GM19025 (cell line): ENCODE results near the gene NDUFAF3.
"Not testable (repeated sequence)": the region's sequence is repeated elsewhere in the genome, so short reads cannot be mapped to it uniquely, and the experiment has no call there.

Experiments used
- ATAC-seq: cut with Tn5 transposase; IDR thresholded peaks from one replicate; pipeline ENCODE4 v1.9.1; 2021; ENCODE audit warnings: mild to moderate bottlenecking, low read depth, moderate library complexity; ENCODE audit not compliant: unreplicated experiment

Gene NDUFAF3

DNA sequence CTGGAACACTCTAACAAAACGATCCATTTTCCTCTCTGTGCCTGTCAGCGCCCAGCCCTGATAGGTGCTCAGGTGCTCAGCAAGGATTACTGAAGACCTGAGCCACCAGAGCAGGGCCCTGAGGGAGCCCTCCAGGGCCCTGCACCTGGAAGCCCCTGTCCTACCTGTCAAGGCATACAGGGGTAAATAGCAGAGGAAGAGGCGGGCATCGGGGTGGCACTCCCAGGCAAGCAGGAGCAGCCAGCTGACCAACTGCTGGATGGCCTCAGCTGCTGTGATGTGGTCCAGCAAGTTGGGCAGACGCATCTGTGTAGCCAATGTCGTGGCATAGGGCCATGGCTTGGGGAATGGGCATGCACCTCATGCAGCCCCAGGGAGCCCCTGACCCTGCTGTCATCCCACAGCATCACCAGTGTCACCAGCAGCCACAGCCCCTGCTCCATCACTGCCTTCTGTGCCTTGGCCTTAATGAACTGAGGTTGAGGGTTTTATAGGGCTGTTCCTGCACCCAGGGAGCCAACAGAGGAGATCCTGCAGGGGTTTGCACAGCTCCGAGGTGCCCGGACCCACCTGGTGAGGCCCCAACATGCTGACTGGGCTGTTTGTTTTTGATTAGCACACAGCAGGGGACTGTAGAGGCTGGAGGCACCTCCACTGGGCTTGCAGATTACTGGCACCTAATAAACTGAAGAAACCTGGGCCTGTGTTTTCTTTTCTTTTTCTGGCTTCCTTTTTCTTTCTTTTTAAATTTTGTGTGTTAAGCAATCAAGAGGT is 22.6 kb upstream of the NDUFAF3 start:
- ATAC-seq = no peak

DNA sequence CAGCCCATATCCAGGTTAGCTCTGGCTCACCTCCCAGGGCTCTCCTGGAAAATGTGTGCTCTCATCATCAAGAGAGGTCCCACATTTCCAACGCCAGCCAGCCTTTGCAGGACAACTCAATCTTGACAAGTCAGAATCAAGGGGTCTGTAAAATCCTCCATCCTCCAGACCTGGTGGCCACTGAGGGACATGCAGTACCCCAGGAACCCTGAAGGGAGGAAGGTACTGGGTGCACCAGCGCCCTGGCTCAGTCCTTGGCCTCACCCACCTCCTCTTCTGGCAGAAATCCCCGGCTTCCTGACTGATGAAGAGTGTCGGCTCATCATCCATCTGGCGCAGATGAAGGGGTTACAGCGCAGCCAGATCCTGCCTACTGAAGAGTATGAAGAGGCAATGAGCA is 20.8 kb upstream of the NDUFAF3 start:
- ATAC-seq = no peak

DNA sequence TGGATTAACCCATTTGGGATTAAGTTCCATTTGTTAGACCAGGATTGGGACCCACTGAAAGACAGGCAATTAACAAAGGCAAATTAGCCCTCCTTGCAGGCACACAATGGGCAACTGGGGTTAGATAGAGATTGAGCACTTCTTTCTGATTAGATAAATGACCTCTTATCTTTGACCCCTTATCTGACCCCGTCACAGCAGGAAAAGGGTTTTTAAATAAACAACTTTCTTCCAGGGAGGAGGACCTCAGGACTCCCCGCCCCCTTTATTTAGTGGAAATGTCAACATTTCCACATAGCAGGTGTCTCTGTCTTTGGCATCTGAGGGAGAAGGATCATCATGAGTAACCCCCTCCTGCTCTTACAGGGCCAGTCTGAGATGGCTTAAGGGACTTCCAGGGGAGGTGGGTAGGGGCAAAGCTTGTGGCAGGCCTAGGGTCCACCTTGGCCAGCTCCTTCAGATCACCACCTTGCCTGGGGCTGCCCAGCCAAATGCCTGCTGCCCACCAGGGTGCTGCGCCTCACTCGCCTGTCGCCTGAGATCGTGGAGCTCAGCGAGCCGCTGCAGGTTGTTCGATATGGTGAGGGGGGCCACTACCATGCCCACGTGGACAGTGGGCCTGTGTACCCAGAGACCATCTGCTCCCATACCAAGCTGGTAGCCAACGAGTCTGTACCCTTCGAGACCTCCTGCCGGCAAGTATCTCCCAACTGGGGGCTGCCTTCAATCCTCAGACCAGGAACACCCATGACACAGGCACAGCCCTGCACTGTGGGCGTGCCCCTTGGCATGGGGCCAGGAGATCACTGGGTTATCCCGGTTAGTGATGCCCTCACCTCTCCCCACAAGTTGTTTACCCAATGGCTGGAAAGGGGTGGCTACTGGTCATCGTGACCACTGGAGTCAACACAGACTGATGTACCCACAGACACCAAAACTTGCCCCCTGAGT is 17.3 kb upstream of the NDUFAF3 start:
- ATAC-seq = no peak

DNA sequence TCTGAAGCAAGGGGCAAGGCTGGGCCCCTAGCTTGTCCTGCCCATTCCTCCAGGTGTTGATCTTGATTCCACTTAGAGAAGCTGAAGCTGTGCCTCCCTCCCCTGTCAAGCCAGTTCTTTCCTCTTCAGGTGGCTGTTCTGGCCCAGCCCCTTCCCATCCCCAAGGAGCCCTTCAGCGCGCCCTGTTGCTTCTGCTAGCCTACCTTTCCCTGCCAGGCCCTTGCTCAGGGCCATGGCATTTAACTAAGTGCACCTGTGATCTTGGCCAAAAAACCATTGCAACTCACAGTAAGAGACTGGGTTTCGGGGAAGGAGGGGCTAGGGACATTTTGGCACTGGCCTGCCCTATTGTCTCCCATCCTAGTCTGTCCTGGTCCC is 16.6 kb upstream of the NDUFAF3 start:
- no peak for ATAC-seq

DNA sequence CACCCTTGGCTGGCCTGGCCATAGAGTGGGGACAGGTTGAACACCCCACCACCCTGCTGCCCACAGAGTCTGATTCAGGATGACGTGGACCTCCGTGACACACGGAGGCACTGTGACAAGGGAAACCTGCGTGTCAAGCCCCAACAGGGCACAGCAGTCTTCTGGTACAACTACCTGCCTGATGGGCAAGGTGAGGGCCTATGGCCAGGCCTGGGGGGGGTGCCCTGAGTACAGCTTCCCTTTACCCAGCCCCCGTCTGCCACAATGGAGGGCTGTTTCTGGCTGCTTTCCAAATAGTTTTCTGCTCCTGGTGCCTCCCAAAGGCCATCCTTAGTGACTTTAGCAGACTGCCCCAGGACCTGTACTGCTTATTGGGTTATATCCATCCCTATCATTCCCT is 15.9 kb upstream of the NDUFAF3 start:
- ATAC-seq = no peak

DNA sequence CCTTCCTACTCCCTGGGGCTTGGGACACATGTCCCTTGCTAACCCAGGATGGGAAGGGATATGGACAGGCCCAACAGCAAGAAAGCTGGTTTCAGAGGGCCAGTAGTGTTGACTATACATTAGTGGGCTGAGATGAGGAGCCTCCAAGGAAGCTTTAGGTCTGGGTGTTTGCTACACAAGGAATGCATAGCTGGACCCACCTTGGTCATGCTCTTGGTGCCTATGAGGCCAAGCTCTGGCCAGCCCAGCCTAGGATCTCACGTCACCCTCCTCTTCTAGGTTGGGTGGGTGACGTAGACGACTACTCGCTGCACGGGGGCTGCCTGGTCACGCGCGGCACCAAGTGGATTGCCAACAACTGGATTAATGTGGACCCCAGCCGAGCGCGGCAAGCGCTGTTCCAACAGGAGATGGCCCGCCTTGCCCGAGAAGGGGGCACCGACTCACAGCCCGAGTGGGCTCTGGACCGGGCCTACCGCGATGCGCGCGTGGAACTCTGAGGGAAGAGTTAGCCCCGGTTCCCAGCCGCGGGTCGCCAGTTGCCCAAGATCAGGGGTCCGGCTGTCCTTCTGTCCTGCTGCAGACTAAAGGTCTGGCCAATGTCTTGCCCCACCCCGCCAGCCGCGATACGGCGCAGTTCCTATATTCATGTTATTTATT is 15.4 kb upstream of the NDUFAF3 start:
- no peak for ATAC-seq

DNA sequence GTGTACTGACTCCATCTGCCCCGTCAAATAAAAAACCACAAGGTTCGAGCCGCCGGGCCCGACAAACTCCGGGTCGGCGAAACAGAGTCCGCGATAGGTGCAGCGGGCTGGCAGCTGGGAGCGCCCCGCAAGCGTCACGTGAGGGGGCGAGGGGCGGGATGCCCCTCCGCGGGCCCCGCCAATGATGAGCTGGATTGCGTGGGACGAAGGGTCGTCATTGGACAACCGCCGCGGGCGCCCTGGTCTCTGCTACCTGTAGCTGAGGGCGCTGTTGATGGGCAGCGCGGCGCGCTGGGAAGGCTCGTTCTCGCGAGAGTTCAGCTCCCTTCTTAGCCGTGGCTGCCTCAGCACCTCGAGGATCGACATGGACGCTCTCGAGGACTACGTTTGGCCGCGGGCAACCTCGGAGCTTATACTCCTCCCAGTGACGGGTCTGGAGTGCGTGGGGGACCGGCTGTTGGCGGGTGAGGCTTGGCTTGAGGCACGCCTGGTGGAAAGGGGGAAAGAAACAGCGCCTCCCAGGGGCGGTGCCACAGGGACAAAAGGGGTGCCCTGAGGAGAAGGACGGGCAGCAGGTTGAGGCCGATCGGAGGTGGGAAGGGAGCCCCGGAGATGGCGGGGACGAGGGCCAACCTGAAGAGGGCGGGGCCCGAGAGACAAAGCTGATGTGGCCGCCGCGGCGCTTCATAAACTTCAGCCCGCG is 14.7 kb upstream of the NDUFAF3 start, which contains the start of gene WDR6:
Gene WDR6 (plus strand): TSS at position 324 of the 703 bp plus-strand sequence. CDS start 41 bp downstream, at position 365.
- peak; percentile 87 for ATAC-seq

DNA sequence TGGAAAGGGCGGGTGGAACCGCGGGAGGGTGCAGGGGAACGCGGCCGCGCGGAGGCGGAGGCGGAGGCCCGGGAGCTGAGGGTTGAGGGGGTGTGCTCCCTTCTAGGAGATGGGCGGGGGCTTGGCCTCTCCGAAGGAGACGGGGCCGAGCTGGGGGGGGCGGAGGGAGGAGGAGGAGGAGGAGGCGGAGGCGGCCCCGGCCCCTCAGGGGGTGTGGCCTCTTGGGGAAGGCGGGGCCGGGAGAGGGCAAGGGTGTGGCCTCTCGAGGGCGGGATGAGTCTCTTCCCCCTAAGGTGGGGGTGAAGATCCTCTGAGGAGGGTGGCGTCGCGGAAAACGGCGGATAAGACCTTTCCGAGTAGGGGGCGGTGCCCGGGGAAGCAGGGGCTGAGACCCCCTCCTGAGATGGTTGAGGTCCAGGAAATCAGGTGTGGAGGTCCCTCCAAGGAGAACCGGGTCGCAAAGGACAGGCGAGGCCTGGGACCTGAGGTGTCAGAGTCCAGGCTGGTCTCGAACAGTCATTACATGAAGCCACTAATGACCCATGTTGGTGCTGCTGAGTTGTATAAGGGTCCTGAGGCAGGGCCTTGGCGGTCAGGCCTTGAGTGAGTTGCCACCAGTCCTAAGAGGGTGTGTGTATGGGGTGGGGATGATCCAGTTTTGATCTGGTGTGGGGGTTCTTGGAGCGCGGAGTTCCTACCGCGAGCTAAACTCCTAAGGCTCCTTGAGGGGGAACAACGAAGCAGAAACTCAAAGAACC is 14.0 kb upstream of the NDUFAF3 start:
- ATAC-seq = peak; percentile 35

DNA sequence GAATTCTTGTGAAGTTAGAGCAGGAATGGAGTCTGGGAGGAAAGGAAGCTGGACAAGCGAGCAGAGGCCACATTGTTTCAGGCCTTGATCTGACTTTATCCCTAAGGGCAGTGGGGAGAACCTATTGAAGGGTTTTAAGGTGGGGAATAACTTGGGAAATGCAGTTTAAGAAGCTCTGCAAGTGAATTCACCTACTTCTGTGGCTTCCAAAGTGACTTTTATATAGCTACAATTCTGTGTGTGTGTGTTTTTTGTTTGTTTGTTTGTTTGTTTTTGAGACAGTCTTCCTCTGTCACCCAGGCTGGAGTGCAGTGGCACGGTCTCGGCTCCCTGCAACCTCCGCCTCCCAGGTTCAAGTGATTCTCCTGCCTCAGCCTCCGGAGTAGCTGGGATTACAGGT is 13.3 kb upstream of the NDUFAF3 start:
- ATAC-seq = not testable (repeated sequence)

DNA sequence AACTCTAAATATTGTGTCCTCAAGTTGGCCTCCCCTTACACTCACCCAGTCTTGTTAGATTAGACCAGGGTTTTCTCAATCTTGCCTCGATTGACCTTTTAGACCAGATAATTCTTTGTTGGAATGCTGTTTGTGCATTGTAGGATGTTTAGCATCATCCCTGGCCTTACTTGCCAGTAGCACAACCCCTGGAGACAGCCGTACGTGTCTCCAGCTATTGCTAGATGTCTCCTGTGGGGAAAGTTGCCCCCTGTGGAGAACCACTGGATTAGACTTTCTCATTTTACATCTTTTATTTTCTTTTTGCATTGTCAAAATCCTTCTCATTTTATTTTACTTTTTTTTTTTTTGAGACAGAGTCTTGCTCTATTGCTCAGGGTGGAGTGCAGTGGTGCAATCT is 12.5 kb upstream of the NDUFAF3 start:
- no peak for ATAC-seq

DNA sequence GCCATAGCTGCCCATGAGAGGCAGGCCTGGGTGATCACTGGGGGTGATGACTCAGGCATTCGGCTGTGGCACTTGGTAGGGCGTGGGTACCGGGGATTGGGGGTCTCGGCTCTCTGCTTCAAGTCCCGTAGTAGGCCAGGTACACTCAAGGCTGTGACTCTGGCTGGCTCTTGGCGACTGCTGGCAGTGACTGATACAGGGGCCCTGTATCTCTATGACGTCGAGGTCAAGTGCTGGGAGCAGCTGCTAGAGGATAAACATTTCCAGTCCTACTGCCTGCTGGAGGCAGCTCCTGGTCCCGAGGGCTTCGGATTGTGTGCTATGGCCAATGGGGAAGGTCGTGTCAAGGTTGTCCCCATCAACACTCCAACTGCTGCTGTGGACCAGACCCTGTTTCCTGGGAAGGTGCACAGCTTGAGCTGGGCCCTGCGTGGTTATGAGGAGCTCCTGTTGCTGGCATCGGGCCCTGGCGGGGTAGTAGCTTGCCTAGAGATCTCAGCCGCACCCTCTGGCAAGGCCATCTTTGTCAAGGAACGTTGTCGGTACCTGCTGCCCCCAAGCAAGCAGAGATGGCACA is 9.4 kb upstream of the NDUFAF3 start:
- ATAC-seq = no peak

DNA sequence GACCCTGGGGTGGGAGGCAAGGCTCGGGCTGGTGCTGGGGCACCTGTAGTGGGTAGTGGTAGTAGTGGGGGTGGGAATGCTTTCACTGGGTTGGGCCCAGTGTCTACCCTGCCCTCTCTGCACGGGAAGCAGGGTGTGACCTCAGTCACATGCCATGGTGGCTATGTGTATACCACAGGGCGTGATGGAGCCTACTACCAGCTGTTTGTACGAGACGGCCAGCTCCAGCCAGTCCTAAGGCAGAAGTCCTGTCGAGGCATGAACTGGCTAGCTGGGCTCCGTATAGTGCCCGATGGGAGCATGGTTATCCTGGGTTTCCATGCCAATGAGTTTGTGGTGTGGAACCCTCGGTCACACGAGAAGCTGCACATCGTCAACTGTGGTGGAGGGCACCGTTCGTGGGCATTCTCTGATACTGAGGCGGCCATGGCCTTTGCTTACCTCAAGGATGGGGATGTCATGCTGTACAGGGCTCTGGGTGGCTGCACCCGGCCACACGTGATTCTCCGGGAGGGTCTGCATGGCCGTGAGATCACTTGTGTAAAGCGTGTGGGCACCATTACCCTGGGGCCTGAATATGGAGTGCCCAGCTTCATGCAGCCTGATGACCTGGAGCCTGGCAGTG is 8.7 kb upstream of the NDUFAF3 start:
- ATAC-seq = no peak

DNA sequence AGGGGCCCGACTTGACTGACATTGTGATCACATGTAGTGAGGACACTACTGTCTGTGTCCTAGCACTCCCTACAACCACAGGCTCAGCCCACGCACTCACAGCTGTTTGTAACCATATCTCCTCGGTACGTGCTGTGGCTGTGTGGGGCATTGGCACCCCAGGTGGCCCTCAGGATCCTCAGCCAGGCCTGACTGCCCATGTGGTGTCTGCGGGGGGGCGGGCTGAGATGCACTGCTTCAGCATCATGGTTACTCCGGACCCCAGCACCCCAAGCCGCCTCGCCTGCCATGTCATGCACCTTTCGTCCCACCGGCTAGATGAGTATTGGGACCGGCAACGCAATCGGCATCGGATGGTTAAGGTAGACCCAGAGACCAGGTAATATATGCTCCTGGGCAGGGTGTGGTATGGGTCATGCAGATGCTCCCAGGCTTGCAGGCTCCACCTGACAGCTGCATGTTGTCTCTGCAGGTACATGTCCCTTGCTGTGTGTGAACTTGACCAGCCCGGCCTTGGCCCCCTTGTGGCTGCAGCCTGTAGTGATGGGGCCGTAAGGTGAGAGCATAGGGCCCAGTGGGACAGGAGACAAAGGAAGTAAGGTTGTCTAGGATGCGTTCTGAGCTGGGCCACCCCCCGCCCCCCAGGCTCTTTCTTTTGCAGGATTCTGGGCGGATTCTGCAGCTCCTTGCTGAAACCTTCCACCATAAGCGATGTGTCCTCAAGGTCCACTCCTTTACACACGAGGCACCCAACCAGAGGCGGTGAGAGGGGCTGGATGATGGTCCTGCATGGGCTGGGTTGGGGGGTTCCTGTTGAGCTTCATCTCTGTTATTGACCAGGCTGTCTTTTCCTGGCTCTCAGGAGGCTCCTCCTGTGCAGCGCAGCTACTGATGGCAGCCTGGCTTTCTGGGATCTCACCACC is 7.9 kb upstream of the NDUFAF3 start:
- no peak for ATAC-seq

DNA sequence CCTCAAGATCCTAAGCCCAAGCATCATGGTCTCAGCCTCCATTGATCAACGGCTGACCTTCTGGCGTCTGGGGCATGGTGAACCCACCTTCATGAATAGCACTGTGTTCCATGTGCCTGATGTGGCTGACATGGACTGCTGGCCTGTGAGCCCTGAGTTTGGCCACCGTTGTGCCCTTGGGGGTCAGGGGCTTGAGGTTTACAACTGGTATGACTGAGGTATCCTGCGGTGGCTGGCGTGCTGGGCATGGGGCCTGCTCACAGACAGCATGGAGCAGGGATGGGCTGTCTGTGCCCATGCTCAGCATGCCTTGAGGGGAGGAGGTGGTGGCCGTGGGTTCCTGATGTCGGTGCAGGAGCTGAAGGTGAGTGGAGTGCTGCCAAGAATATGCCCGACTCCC is 6.8 kb upstream of the NDUFAF3 start:
- no peak for ATAC-seq

DNA sequence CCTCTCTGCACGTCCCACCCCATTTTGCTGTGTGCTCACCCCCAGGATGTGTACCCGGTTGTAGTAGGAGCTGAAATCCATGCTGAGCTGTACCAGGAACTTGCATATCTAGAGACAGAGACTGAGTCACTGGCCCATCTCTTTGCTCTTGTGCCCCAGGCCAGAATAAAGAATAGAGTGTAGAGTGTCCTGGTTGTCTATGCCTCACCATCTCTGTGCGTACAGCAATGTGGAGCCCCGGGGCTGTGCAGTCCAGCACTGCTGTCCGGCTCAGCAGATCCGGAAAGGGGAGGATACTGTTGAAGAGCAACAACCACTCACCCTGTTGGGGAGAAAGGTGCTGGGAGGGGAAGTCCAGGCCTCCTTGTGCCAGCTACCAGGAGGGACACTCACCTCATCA is 6.2 kb upstream of the NDUFAF3 start:
- ATAC-seq = no peak

DNA sequence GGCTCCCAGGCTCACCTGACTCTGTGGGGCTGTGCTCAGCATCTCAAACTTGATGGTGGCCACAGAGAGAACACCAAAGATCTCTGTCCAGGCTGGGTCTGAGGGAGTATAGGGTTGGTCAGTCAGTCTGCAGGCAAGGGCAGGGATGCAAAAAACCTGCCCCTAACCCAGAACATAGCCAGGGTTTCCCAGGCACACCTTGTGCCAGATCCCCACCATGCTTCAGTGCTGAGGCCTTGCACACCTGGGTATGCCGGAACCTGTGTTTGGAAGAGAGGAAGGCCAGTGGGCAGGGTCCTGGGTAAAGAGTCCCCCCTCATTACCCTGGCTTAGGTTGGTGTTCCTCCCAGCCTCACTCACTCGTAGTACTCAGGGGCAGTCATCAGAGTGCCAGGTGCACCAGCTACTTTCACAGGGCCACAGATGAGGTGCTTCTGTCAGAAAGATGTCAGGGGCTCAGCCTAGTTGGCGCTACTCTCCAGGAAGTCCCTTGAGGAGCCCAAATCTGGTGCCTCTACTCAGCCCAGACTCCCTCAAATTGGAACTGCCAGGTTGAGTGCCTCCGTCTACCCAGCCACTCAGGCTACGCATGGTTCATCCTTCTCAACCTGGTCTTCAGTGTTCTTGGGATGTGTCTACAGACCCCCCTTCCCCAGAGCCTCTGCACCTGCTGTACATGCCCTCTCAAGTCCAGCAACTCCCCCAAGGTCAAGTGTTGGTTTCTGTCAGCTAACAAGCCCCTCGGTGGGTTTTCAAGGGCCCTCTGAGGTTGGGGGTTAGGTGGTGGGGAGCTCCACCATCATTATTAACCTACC is 5.3 kb upstream of the NDUFAF3 start:
- no peak for ATAC-seq
